K562 (cell line): ENCODE measurements around the gene CAV1. TPM values are rescaled to one million over a fixed set of nuclear protein-coding genes. Genes with fewer than 3 reads are reported as not detected.
A peak's percentile ranks its signal among the peaks of the same experiment; 100 is the strongest.

Experiments
- E2F3 ChIP-seq: fragments of 250-450 bp; sonication (Bioruptor Pico); IDR thresholded peaks from 2 replicates; pipeline ENCODE4 v1.4.0; 2020; ENCODE audit warnings: mild to moderate bottlenecking
- EWSR1 ChIP-seq: fragments of 450-650 bp; IDR thresholded peaks from 2 replicates; pipeline ENCODE4 v1.6.1; 2018; ENCODE audit warnings: borderline replicate concordance, mild to moderate bottlenecking, low read depth, moderate library complexity; ENCODE audit not compliant: partially characterized antibody
- FOXO4 ChIP-seq: fragments of 450-650 bp; formaldehyde crosslinking; IDR thresholded peaks from 2 replicates; pipeline ENCODE4 v1.4.0; 2020; ENCODE audit warnings: mild to moderate bottlenecking, moderate library complexity
- NR2F6 ChIP-seq: fragments of 450-650 bp; formaldehyde crosslinking; IDR thresholded peaks from 2 replicates; pipeline ENCODE4 v1.4.0; 2020; ENCODE audit warnings: mild to moderate bottlenecking
- POLR3A ChIP-seq: IDR thresholded peaks from 2 replicates; pipeline ENCODE4 v1.6.1; 2011; ENCODE audit warnings: borderline replicate concordance, mild to moderate bottlenecking, moderate library complexity; ENCODE audit not compliant: insufficient read length, insufficient read depth; ENCODE audit errors: extremely low read depth
- U2AF2 ChIP-seq: fragments of 200-400 bp; formaldehyde crosslinking; optimal IDR thresholded peaks from 2 replicates; pipeline ENCODE3; 2017; ENCODE audit warnings: low read depth, mild to moderate bottlenecking, low read length
- ZBTB26 ChIP-seq: fragments of 450-650 bp; formaldehyde crosslinking; IDR thresholded peaks from 2 replicates; pipeline ENCODE4 v1.4.0; 2022; ENCODE audit warnings: missing genetic modification characterization
- ZNF239 ChIP-seq: fragments of 250-450 bp; sonication (Bioruptor Pico); IDR thresholded peaks from 2 replicates; pipeline ENCODE4 v1.4.0; 2020; ENCODE audit warnings: mild to moderate bottlenecking
- ZNF780A ChIP-seq: fragments of 250-450 bp; sonication (Bioruptor Pico); IDR thresholded peaks from 2 replicates; pipeline ENCODE4 v1.5.0; 2021; ENCODE audit warnings: mild to moderate bottlenecking
- polyA plus RNA-seq, 8 experiments: library from polyadenylated mRNA; depleted of rRNA in 4 of 8; stranded (reverse) in 5 of 8; unstranded in 3 of 8; fragments of >200 nt; fragmentation: Nextera tagmentation in 2 of 8; fragmentation: Illumina TruSeq in 1 of 8; extraction: Ambion mirVana in 2 of 8; extraction: Trizol in 1 of 8; gene quantifications; 2 replicates each; pipeline versions ENCODE4 v1.2.1 to v1.2.3, GENCODE V29; 2011 to 2014; ENCODE audit warnings: inconsistent platforms in 1 of 8, missing spikeins in 1 of 8
- total RNA-seq, 7 experiments: library from RNA; depleted of rRNA in 6 of 7; stranded (reverse); fragments of >200 nt in 6 of 7; fragmentation: Illumina TruSeq in 2 of 7; extraction: Trizol in 2 of 7; gene quantifications; 2 replicates each; pipeline versions ENCODE4 v1.2.1 to v1.2.3, GENCODE V29; 2011 to 2021; ENCODE audit warnings: low replicate concordance in 1 of 7
- TF ChIP-seq, protein P1 (sequence below): sonication (generic); formaldehyde crosslinking; IDR thresholded peaks from 2 replicates; pipeline ENCODE4 v1.8.0; 2022; ENCODE audit warnings: missing genetic modification reagents, mild to moderate bottlenecking, borderline replicate concordance
- TF ChIP-seq, protein P2 (sequence below), 2 experiments: fragments of 450-650 bp in 1 of 2; sonication (generic) in 1 of 2; formaldehyde crosslinking in 1 of 2; IDR thresholded peaks; 2 replicates each; pipeline versions ENCODE4 v1.7.1 to v1.9.0; 2016 to 2022; ENCODE audit warnings: inconsistent platforms in 1 of 2, mild to moderate bottlenecking in 1 of 2, missing genetic modification reagents in 1 of 2

CAV1 gene
- total and polyA plus RNA-seq, 9 of the 15 experiments (the other 6 are each of a cell fraction or from before 2014, with no cell fraction given), result 0.08 to 1.5 (median 0.63) TPM

- TF ChIP-seq ZBTB26 (CRISPR knock-in tag), result no peak
- no peak for TF ChIP-seq POLR3A
- 0 out of 2 replicates have a peak, but pooled peaks have one; percentile 28 for TF ChIP-seq FOXO4 (CRISPR knock-in tag)
- TF ChIP-seq, protein P1, sequence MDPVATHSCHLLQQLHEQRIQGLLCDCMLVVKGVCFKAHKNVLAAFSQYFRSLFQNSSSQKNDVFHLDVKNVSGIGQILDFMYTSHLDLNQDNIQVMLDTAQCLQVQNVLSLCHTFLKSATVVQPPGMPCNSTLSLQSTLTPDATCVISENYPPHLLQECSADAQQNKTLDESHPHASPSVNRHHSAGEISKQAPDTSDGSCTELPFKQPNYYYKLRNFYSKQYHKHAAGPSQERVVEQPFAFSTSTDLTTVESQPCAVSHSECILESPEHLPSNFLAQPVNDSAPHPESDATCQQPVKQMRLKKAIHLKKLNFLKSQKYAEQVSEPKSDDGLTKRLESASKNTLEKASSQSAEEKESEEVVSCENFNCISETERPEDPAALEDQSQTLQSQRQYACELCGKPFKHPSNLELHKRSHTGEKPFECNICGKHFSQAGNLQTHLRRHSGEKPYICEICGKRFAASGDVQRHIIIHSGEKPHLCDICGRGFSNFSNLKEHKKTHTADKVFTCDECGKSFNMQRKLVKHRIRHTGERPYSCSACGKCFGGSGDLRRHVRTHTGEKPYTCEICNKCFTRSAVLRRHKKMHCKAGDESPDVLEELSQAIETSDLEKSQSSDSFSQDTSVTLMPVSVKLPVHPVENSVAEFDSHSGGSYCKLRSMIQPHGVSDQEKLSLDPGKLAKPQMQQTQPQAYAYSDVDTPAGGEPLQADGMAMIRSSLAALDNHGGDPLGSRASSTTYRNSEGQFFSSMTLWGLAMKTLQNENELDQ (CRISPR knock-in tag), result no peak
- no peak for TF ChIP-seq ZNF780A
- TF ChIP-seq, protein P2, sequence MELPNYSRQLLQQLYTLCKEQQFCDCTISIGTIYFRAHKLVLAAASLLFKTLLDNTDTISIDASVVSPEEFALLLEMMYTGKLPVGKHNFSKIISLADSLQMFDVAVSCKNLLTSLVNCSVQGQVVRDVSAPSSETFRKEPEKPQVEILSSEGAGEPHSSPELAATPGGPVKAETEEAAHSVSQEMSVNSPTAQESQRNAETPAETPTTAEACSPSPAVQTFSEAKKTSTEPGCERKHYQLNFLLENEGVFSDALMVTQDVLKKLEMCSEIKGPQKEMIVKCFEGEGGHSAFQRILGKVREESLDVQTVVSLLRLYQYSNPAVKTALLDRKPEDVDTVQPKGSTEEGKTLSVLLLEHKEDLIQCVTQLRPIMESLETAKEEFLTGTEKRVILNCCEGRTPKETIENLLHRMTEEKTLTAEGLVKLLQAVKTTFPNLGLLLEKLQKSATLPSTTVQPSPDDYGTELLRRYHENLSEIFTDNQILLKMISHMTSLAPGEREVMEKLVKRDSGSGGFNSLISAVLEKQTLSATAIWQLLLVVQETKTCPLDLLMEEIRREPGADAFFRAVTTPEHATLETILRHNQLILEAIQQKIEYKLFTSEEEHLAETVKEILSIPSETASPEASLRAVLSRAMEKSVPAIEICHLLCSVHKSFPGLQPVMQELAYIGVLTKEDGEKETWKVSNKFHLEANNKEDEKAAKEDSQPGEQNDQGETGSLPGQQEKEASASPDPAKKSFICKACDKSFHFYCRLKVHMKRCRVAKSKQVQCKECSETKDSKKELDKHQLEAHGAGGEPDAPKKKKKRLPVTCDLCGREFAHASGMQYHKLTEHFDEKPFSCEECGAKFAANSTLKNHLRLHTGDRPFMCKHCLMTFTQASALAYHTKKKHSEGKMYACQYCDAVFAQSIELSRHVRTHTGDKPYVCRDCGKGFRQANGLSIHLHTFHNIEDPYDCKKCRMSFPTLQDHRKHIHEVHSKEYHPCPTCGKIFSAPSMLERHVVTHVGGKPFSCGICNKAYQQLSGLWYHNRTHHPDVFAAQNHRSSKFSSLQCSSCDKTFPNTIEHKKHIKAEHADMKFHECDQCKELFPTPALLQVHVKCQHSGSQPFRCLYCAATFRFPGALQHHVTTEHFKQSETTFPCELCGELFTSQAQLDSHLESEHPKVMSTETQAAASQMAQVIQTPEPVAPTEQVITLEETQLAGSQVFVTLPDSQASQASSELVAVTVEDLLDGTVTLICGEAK (IDR thresholded peaks at IDR 0.05), result no peak
- TF ChIP-seq, protein P2 (CRISPR knock-in tag; IDR thresholded peaks at IDR 0.05), result no peak
- peak; percentile 64 for TF ChIP-seq E2F3 (CRISPR knock-in tag)
- no peak for TF ChIP-seq U2AF2
- TF ChIP-seq NR2F6 (CRISPR knock-in tag), result no peak
- TF ChIP-seq ZNF239 (CRISPR knock-in tag), result no peak
- TF ChIP-seq EWSR1, result no peak
These were observed 25.4 kb upstream of the CAV1 start, which contains the start of gene CAV2 (continued) for GRCh38 chr7:116499168-116500077.
